GM12801 (cell line): ENCODE measurements around the gene GPX8.

Experiments used
- TF ChIP-seq, protein P1 (sequence below): IDR thresholded peaks from one replicate; pipeline ENCODE4 v1.5.1; 2011; ENCODE audit warnings: control low read depth; ENCODE audit not compliant: insufficient read length; ENCODE audit errors: extremely low read depth

Gene GPX8

DNA sequence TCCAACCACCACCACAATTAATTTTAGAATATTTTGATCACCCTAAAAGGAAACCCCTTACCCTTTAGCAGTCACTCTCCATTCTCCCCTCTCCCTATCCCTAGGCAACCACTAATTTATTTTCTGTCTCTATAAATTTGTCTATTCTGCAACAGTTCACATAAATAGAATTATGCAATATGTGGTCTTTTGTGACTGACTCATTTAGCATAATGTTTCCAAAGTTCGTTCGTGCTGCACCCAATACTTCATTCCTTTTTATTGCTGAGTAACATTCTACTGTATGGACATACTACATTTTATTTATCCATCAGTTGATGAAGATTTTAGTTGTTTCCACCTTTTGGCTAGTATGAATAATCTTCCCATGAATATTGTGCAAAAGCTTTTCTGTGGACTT, 31.2 kb downstream of the GPX8 start:
- TF ChIP-seq, protein P1, sequence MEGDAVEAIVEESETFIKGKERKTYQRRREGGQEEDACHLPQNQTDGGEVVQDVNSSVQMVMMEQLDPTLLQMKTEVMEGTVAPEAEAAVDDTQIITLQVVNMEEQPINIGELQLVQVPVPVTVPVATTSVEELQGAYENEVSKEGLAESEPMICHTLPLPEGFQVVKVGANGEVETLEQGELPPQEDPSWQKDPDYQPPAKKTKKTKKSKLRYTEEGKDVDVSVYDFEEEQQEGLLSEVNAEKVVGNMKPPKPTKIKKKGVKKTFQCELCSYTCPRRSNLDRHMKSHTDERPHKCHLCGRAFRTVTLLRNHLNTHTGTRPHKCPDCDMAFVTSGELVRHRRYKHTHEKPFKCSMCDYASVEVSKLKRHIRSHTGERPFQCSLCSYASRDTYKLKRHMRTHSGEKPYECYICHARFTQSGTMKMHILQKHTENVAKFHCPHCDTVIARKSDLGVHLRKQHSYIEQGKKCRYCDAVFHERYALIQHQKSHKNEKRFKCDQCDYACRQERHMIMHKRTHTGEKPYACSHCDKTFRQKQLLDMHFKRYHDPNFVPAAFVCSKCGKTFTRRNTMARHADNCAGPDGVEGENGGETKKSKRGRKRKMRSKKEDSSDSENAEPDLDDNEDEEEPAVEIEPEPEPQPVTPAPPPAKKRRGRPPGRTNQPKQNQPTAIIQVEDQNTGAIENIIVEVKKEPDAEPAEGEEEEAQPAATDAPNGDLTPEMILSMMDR: no peak

DNA sequence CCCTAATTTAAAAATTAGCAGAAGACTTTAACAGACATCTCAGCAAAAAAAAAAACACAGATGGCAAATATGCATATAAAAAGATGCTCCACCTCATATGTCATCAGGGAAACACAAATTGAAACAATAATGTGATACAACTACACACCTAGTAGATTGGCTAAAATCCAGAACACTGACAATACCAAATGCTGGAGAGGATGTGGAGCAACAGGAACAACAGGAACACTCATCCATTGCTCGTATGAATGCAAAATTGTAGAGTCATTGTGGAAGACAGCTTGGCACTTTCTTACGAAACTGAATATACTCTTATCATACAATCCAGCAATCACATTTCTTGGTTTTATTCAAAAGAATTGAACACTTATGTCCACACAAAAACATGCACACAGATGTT, 45.0 kb downstream of the GPX8 start:
- TF ChIP-seq, protein P1: no peak

- TF ChIP-seq, protein P1: no peak
These were observed 51.4 kb downstream of the GPX8 start for GRCh38 chr5:55211184-55211874.
